ENCODE results near the gene CDKN2AIP. TPM values are rescaled to one million over a fixed set of nuclear protein-coding genes. Genes with fewer than 3 reads are reported as not detected.
"Not testable (repeated sequence)": the region's sequence is repeated elsewhere in the genome, so short reads cannot be mapped to it uniquely, and the experiment has no call there.

CDKN2AIP gene
- total RNA-seq, 1 experiment from 2014 or later = 20.6 TPM

- no peak overlapping the region for H3K4me3 ChIP-seq (ENCODE audit: low read depth, low read length, poor library complexity, severe bottlenecking)
- H3K36me3 ChIP-seq (ENCODE audit: insufficient read depth, low read length, poor library complexity, severe bottlenecking) = no peaks in the 10 kb centered on the region
- H3K27ac ChIP-seq (ENCODE audit: low read depth, low read length, poor library complexity, severe bottlenecking) = no peak overlapping the region
- TF ChIP-seq CTCF (conservative IDR thresholded peaks at IDR 0.05; ENCODE audit: low read depth, low read length) (no peak), EZH2 (IDR thresholded peaks at IDR 0.05; ENCODE audit: borderline replicate concordance, low read depth, low read length, poor library complexity, severe bottlenecking) (no peak)
- no TSS peak for BruUV-seq (replicated peaks)
- no peaks in the 10 kb centered on the region for H3K9me3 ChIP-seq (ENCODE audit: low read depth, low read length, poor library complexity, severe bottlenecking)
- DNase-seq (ENCODE audit: low spot score) = no peak
- no peaks in the 10 kb centered on the region for H3K4me1 ChIP-seq (ENCODE audit: insufficient read depth, low read length, poor library complexity, severe bottlenecking)
- intact Hi-C loops (cut with micrococcal nuclease; ENCODE audit: unreplicated experiment) = no loop called here
- CTCF ChIA-PET = no interaction called here
- no peaks in the 10 kb centered on the region for H3K27me3 ChIP-seq (replicated peaks; ENCODE audit: insufficient read depth, low read depth, low read length, poor library complexity)
- POLR2A ChIA-PET (ENCODE audit: low non-redundant PET) = no interaction called here
These were observed 13.5 kb upstream of the CDKN2AIP start for GRCh38 chr4:183430994-183431347.

- DNase-seq (ENCODE audit: low spot score) = no peak
- Histone ChIP-seq H3K9me3 (ENCODE audit: low read depth, low read length, poor library complexity, severe bottlenecking) (no peaks in the 10 kb centered on the region), H3K27me3 (replicated peaks; ENCODE audit: insufficient read depth, low read depth, low read length, poor library complexity) (no peaks in the 10 kb centered on the region), H3K36me3 (ENCODE audit: insufficient read depth, low read length, poor library complexity, severe bottlenecking) (no peaks in the 10 kb centered on the region), H3K4me1 (ENCODE audit: insufficient read depth, low read length, poor library complexity, severe bottlenecking) (no peaks in the 10 kb centered on the region), H3K4me3 (ENCODE audit: low read depth, low read length, poor library complexity, severe bottlenecking) (no peak overlapping the region), H3K27ac (ENCODE audit: low read depth, low read length, poor library complexity, severe bottlenecking) (no peak overlapping the region)
- ChIA-PET POLR2A (ENCODE audit: low non-redundant PET) (no interaction called here), CTCF (no interaction called here)
- TF ChIP-seq CTCF (conservative IDR thresholded peaks at IDR 0.05; ENCODE audit: low read depth, low read length) (no peak), EZH2 (IDR thresholded peaks at IDR 0.05; ENCODE audit: borderline replicate concordance, low read depth, low read length, poor library complexity, severe bottlenecking) (no peak)
- BruUV-seq (replicated peaks) = no TSS peak
- intact Hi-C loops (cut with micrococcal nuclease; ENCODE audit: unreplicated experiment) = no loop called here
These were observed 12.8 kb upstream of the CDKN2AIP start for GRCh38 chr4:183431614-183432013.

- BruUV-seq (replicated peaks); intact Hi-C loops (cut with micrococcal nuclease; ENCODE audit: unreplicated experiment); H3K27me3 ChIP-seq (replicated peaks; ENCODE audit: insufficient read depth, low read depth, low read length, poor library complexity); CTCF ChIA-PET; POLR2A ChIA-PET (ENCODE audit: low non-redundant PET); H3K9me3 ChIP-seq (ENCODE audit: low read depth, low read length, poor library complexity, severe bottlenecking); H3K27ac ChIP-seq (ENCODE audit: low read depth, low read length, poor library complexity, severe bottlenecking); H3K4me3 ChIP-seq (ENCODE audit: low read depth, low read length, poor library complexity, severe bottlenecking); DNase-seq (ENCODE audit: low spot score); H3K36me3 ChIP-seq (ENCODE audit: insufficient read depth, low read length, poor library complexity, severe bottlenecking); H3K4me1 ChIP-seq (ENCODE audit: insufficient read depth, low read length, poor library complexity, severe bottlenecking): not testable (repeated sequence)
These were observed 11.3 kb upstream of the CDKN2AIP start for GRCh38 chr4:183433183-183433582.

GRCh38 chr4:183434264-183434663 lies 10.2 kb upstream of the CDKN2AIP start:
- BruUV-seq (replicated peaks) = no TSS peak
- Histone ChIP-seq H3K27ac (ENCODE audit: low read depth, low read length, poor library complexity, severe bottlenecking) (no peak overlapping the region), H3K4me3 (ENCODE audit: low read depth, low read length, poor library complexity, severe bottlenecking) (no peak overlapping the region), H3K9me3 (ENCODE audit: low read depth, low read length, poor library complexity, severe bottlenecking) (no peaks in the 10 kb centered on the region), H3K27me3 (replicated peaks; ENCODE audit: insufficient read depth, low read depth, low read length, poor library complexity) (no peaks in the 10 kb centered on the region), H3K4me1 (ENCODE audit: insufficient read depth, low read length, poor library complexity, severe bottlenecking) (no peaks in the 10 kb centered on the region), H3K36me3 (ENCODE audit: insufficient read depth, low read length, poor library complexity, severe bottlenecking) (no peaks in the 10 kb centered on the region)
- CTCF ChIA-PET = no interaction called here
- POLR2A ChIA-PET (ENCODE audit: low non-redundant PET) = no interaction called here
- TF ChIP-seq EZH2 (IDR thresholded peaks at IDR 0.05; ENCODE audit: borderline replicate concordance, low read depth, low read length, poor library complexity, severe bottlenecking) (no peak), CTCF (conservative IDR thresholded peaks at IDR 0.05; ENCODE audit: low read depth, low read length) (no peak)
- DNase-seq (ENCODE audit: low spot score) = no peak
- intact Hi-C loops (cut with micrococcal nuclease; ENCODE audit: unreplicated experiment) = no loop called here
